Breast epithelium (tissue), 4 donors: ENCODE results near the gene HAUS6. TPM values are rescaled to one million over a fixed set of nuclear protein-coding genes. Genes with fewer than 3 reads are reported as not detected.

Experiments used
- DNase-seq, 2 donors: peaks; one replicate each; pipeline ENCODE4 v3.0.0-alpha.2; 2019; ENCODE audit warnings: low spot score in 2 of 2
- H3K27ac ChIP-seq, 2 donors: fragments of 200-600 bp; sonication (generic) in 1 of 2; one replicate each; pipeline ENCODE4 v1.5.1; 2016 to 2019; ENCODE audit warnings: mild to moderate bottlenecking in 1 of 2
- H3K27me3 ChIP-seq, 2 donors: fragments of 200-600 bp; sonication (generic) in 1 of 2; one replicate each; pipeline versions ENCODE4 v1.5.1 to v1.6.0; 2017 to 2019; ENCODE audit warnings: control low read depth in 1 of 2, mild to moderate bottlenecking in 1 of 2
- H3K36me3 ChIP-seq: fragments of 200-600 bp; one replicate; pipeline ENCODE4 v1.5.1; 2019
- H3K4me1 ChIP-seq, 2 donors: fragments of 200-600 bp; sonication (generic); one replicate each; pipeline ENCODE4 v1.5.1; 2016 to 2019; ENCODE audit warnings: control low read depth in 1 of 2
- H3K4me3 ChIP-seq, 3 donors: fragments of 200-600 bp; sonication (generic); 1 replicate in 2 of 3; 2 replicates in 1 of 3; pipeline ENCODE4 v1.5.1; 2016 to 2019; ENCODE audit warnings: mild to moderate bottlenecking in 3 of 3, moderate library complexity in 2 of 3
- H3K9me3 ChIP-seq, 2 donors: fragments of 200-600 bp; sonication (generic) in 1 of 2; one replicate each; pipeline ENCODE4 v1.5.1; 2016 to 2019; ENCODE audit warnings: control low read depth in 1 of 2
- POLR2A ChIP-seq: fragments of 450-650 bp; IDR thresholded peaks from one replicate; pipeline ENCODE4 v1.6.1; 2016; ENCODE audit warnings: antibody characterized with exemption, mild to moderate bottlenecking, moderate library complexity
- POLR2AphosphoS5 ChIP-seq, 3 donors: sonication (generic); formaldehyde crosslinking; IDR thresholded peaks; one replicate each; pipeline ENCODE4 v1.6.1; 2017; ENCODE audit warnings: antibody characterized with exemption in 3 of 3
- intact Hi-C: fragments of 100-400 bp; cut with DNase I; formaldehyde crosslinking; loops from one replicate; pipeline ENCODE4 v1.15.1; 2023; ENCODE audit warnings: low total_unique reads
- total RNA-seq, 3 donors: library from RNA; depleted of rRNA; stranded (reverse); fragments of >200 nt; gene quantifications; one replicate each; pipeline ENCODE4 v1.1.0, GENCODE V29; 2016
- TF ChIP-seq, protein P1 (sequence below), 3 donors: fragments of 450-650 bp; IDR thresholded peaks; one replicate each; pipeline ENCODE4 v1.5.1; 2016 to 2017; ENCODE audit warnings: antibody characterized with exemption in 3 of 3, mild to moderate bottlenecking in 3 of 3, moderate library complexity in 3 of 3

HAUS6 gene
- total RNA-seq, 3 donors from 2014 or later = 8.5 to 14.0 (median 10.5) TPM

DNA sequence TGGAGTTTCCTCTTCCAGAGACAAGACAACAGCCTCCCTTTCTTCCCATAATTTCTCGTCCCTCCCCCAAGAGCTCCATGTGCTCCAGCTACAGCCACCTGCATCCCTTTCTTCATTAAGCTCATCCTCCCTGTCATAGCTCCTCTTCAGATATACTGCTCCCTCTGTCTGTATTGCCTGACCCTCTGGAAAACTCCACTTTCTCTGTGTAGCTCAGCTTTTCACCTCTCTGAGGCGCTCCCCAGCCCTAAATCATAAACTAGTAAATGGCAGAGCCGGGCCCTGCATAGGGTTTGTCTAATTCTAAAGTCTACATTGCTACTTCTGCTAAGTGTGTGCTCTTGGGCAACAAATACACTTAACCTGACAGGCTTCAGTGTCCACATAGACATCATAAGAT, 33.4 kb upstream of the HAUS6 start:
- no peaks in the 10 kb centered on the region for H3K27me3 ChIP-seq

DNA sequence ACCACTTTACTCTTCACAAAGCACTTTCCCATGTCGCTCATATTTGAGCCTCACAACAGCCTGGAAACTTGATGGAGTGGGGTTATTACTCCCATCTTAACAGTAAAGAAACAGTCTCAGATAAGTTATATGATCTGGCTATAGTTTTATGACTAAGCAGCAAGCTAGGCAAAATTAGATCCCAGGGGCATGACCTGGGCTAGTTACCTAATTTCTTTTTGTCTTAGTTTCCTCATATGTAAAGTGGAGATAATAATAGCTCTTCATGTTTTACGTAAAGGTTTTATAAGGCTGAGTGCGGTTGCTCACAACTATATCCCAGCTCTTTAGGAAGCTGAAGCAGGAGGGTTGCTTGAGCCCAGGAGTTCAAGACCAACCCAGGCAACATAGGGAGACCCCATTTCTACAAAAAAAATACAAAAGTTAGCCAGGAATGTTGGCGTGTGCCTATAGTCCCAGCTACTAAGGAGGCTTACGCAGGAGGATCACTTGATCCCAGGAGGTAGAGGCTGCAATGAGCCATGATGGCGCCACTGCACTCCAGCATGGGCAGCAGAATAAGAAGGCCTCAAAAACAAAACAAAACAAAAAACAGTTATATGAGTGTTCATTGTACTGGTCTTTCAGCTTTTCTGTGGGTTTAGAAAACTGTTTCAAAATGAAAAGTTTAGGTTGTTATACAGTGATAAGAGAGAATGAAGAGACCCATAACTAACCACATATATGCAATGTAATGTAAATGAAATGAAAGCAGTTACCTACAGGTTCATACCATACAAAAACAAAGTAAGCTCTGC, 31.0 kb upstream of the HAUS6 start:
- H3K4me3 ChIP-seq = no peak overlapping the region
- H3K27ac ChIP-seq = no peak overlapping the region
- no peaks in the 10 kb centered on the region for H3K9me3 ChIP-seq
- TF ChIP-seq POLR2A (no peak), POLR2AphosphoS5 (IDR thresholded peaks at IDR 0.05) (no peak)
- TF ChIP-seq, protein P1, sequence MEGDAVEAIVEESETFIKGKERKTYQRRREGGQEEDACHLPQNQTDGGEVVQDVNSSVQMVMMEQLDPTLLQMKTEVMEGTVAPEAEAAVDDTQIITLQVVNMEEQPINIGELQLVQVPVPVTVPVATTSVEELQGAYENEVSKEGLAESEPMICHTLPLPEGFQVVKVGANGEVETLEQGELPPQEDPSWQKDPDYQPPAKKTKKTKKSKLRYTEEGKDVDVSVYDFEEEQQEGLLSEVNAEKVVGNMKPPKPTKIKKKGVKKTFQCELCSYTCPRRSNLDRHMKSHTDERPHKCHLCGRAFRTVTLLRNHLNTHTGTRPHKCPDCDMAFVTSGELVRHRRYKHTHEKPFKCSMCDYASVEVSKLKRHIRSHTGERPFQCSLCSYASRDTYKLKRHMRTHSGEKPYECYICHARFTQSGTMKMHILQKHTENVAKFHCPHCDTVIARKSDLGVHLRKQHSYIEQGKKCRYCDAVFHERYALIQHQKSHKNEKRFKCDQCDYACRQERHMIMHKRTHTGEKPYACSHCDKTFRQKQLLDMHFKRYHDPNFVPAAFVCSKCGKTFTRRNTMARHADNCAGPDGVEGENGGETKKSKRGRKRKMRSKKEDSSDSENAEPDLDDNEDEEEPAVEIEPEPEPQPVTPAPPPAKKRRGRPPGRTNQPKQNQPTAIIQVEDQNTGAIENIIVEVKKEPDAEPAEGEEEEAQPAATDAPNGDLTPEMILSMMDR (IDR thresholded peaks at IDR 0.05) = no peak
- intact Hi-C loops = no loop called here
- no peaks in the 10 kb centered on the region for H3K4me1 ChIP-seq
- H3K27me3 ChIP-seq = no peaks in the 10 kb centered on the region
- no peaks in the 10 kb centered on the region for H3K36me3 ChIP-seq
- no peak for DNase-seq

More for the DNA sequence above, 33.4 kb upstream of the HAUS6 start:
- TF ChIP-seq, protein P1 (IDR thresholded peaks at IDR 0.05) = no peak
- TF ChIP-seq POLR2A (no peak), POLR2AphosphoS5 (IDR thresholded peaks at IDR 0.05) (no peak)
- no peaks in the 10 kb centered on the region for H3K9me3 ChIP-seq
- no peak overlapping the region for H3K4me3 ChIP-seq
- no peaks in the 10 kb centered on the region for H3K4me1 ChIP-seq
- no peaks in the 10 kb centered on the region for H3K36me3 ChIP-seq
- intact Hi-C loops = no loop called here
- no peak overlapping the region for H3K27ac ChIP-seq
- DNase-seq = no peak

DNA sequence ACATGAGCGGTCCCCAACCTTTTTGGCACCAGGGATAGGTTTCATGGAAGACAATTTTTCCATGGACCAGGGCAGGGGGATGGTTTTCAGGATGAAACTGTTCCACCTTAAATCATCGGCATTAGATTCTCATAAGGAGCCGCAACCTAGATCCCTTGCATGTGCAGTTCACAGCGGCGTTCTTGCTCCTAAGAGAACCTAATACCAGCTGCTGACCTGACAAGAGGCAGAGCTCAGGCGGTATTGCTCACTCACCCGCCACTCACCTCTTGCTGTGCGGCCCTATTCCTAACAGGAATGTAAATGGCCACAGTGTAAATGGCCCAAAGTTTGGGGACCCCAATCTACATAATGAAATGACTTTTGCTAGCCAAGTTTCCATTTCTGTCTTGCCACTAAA, 27.7 kb upstream of the HAUS6 start:
- Histone ChIP-seq H3K4me3 (no peak overlapping the region), H3K36me3 (no peaks in the 10 kb centered on the region), H3K27me3 (no peaks in the 10 kb centered on the region), H3K4me1 (no peaks in the 10 kb centered on the region), H3K27ac (peak overlapping the region; percentile 71 to 92), H3K9me3 (no peaks in the 10 kb centered on the region)
- DNase-seq = no peak
- no peak for TF ChIP-seq POLR2AphosphoS5 (IDR thresholded peaks at IDR 0.05)
- TF ChIP-seq, protein P1 (IDR thresholded peaks at IDR 0.05) = no peak
- TF ChIP-seq POLR2A = no peak
- intact Hi-C loops = no loop called here

DNA sequence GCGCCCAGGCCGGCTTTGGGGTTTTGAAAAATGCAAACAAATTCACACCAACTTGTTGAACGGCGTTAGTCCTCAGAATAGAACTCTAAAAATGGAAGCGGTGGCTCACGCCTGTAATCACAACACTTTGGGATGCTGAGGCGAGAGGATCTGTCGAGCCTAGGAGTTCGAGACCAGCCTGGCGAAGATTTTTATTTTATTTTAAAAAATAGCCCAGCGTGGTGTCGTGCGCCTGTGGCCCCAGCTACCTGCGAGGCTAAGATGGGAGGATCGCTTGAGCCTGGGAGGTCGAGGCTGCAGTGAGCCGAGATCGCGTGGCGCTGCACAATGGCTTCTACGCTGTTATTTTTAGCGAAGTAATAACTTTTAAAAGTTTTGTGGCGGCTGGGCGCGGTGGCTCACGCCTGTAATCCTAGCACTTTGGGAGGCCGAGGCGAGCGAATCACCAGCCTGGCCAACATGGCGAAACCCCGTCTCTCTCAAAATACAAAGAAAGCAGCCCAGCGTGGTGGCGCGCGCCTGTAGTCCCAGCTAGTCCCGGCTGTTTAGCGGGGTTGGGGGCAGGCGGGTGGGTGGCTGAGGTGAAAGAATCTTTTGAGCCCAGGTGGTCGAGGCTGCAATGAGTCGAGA, 25.3 kb upstream of the HAUS6 start:
- Histone ChIP-seq H3K9me3 (no peaks in the 10 kb centered on the region), H3K36me3 (no peaks in the 10 kb centered on the region), H3K4me1 (no peaks in the 10 kb centered on the region), H3K27me3 (no peaks in the 10 kb centered on the region), H3K4me3 (peak overlapping the region; percentile 72 to 85 (median 73)), H3K27ac (peak overlapping the region; percentile 92 to 95)
- peak in 1 of 2 donors; percentile 54 for DNase-seq
- intact Hi-C loops = no loop called here
- TF ChIP-seq POLR2A = no peak
- TF ChIP-seq, protein P1 (IDR thresholded peaks at IDR 0.05) = no peak
- no peak for TF ChIP-seq POLR2AphosphoS5 (IDR thresholded peaks at IDR 0.05)

DNA sequence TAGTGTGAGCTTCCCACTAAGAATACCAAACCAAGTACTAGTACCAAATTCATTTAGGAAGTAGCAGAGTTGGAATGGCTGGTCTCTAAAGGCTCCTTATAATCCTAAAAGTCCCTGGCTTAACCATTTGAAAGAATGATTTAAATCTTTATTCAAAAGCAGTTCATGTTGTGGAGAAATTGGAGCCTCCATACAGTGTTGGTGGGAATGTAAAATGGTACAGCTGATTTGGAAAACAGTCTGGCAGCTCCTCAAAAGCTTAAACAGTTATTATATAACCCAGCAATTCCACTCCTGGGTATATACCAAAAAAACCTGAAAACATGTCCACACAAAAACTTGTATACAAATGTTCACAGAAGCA, 21.7 kb upstream of the HAUS6 start:
- H3K27me3 ChIP-seq = no peaks in the 10 kb centered on the region
- peak overlapping the region; percentile 92 to 95 for H3K27ac ChIP-seq
- peak overlapping the region; percentile 72 to 85 (median 73) for H3K4me3 ChIP-seq
- H3K9me3 ChIP-seq = no peaks in the 10 kb centered on the region
- H3K4me1 ChIP-seq = no peaks in the 10 kb centered on the region
- TF ChIP-seq POLR2A = no peak
- no peak for TF ChIP-seq POLR2AphosphoS5 (IDR thresholded peaks at IDR 0.05)
- TF ChIP-seq, protein P1 (IDR thresholded peaks at IDR 0.05) = no peak
- H3K36me3 ChIP-seq = no peaks in the 10 kb centered on the region
- intact Hi-C loops = no loop called here
- no peak for DNase-seq
